Peyer's patch (tissue), 4 donors: ENCODE data around the gene FOXK1.

ENCODE experiments used
- POLR2A ChIP-seq, 2 donors: fragments of 450-650 bp; IDR thresholded peaks; one replicate each; pipeline ENCODE4 v1.5.1; 2017; ENCODE audit warnings: antibody characterized with exemption in 2 of 2, mild to moderate bottlenecking in 2 of 2, moderate library complexity in 2 of 2
- TF ChIP-seq, protein P1 (sequence below), 6 experiments: fragments of 450-650 bp in 4 of 6; fragments of 200-600 bp in 2 of 6; sonication (generic) in 1 of 6; IDR thresholded peaks; one replicate each; pipeline ENCODE4 v1.5.1; 2017 to 2019; ENCODE audit warnings: antibody characterized with exemption in 6 of 6, mild to moderate bottlenecking in 3 of 6, moderate library complexity in 1 of 6

DNA sequence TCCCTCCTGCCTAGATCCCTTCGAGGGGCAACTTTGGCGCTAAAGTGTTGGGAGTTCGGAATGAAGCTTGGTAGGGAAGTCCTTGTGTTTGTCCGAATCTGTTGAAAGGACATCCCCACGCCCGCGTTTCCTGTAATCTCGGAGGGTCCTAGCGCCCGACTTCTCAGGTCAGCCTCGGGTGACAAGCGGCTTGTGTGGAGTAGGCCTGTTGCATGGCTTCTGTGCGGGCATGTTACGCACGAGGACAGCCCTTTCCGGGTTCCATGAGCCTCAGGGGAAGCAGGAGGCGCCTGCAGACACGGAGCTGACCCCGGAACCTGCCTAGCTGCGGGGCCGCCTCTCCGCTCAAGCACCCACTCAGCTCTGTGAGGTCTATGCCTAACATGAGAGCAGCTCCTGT, 64.9 kb downstream of the FOXK1 start:
- no peak for TF ChIP-seq POLR2A (IDR thresholded peaks at IDR 0.05)
- TF ChIP-seq, protein P1, sequence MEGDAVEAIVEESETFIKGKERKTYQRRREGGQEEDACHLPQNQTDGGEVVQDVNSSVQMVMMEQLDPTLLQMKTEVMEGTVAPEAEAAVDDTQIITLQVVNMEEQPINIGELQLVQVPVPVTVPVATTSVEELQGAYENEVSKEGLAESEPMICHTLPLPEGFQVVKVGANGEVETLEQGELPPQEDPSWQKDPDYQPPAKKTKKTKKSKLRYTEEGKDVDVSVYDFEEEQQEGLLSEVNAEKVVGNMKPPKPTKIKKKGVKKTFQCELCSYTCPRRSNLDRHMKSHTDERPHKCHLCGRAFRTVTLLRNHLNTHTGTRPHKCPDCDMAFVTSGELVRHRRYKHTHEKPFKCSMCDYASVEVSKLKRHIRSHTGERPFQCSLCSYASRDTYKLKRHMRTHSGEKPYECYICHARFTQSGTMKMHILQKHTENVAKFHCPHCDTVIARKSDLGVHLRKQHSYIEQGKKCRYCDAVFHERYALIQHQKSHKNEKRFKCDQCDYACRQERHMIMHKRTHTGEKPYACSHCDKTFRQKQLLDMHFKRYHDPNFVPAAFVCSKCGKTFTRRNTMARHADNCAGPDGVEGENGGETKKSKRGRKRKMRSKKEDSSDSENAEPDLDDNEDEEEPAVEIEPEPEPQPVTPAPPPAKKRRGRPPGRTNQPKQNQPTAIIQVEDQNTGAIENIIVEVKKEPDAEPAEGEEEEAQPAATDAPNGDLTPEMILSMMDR (IDR thresholded peaks at IDR 0.05): no peak
